NCI-H748 (cell line): ENCODE results near the gene NSUN6.
A peak's percentile ranks its signal among the peaks of the same experiment; 100 is the strongest.
"Not testable (repeated sequence)": the region's sequence is repeated elsewhere in the genome, so short reads cannot be mapped to it uniquely, and the experiment has no call there.

Source experiments
- DNase-seq: peaks from one replicate; lab custom pipeline; 2025; ENCODE audit not compliant: unreplicated experiment; lab: John Stamatoyannopoulos, UW

Gene NSUN6

GRCh38 chr10:18659819-18660535, 8.6 kb upstream of the NSUN6 start:
- DNase-seq = peak; percentile 79

GRCh38 chr10:18659125-18659818, 7.9 kb upstream of the NSUN6 start, which contains the start of gene ARL5B:
Gene ARL5B (plus strand): TSS chr10:18659431. CDS start chr10:18659638, 207 bp downstream.
- DNase-seq = peak; percentile 95

GRCh38 chr10:18658271-18659124, 7.1 kb upstream of the NSUN6 start:
- no peak for DNase-seq

- DNase-seq = no peak
Measured at GRCh38 chr10:18656724-18657123, 5.3 kb upstream of the NSUN6 start.

GRCh38 chr10:18653112-18653511, 1.7 kb upstream of the NSUN6 start:
- no peak for DNase-seq

- peak; percentile 3 for DNase-seq
Measured at GRCh38 chr10:18650404-18650997, 886 bp downstream of the NSUN6 start.

- DNase-seq = no peak
Measured at GRCh38 chr10:18649364-18649959, 1.9 kb downstream of the NSUN6 start.

- no peak for DNase-seq
Measured at GRCh38 chr10:18647945-18648344, 3.4 kb downstream of the NSUN6 start.

- DNase-seq = no peak
Measured at GRCh38 chr10:18647151-18647550, 4.2 kb downstream of the NSUN6 start.

- DNase-seq = not testable (repeated sequence)
Measured at GRCh38 chr10:18639719-18640118, 11.7 kb downstream of the NSUN6 start.

GRCh38 chr10:18637400-18637799, 14.0 kb downstream of the NSUN6 start:
- DNase-seq = not testable (repeated sequence)

GRCh38 chr10:18635995-18636394, 15.4 kb downstream of the NSUN6 start:
- no peak for DNase-seq

GRCh38 chr10:18632500-18632899, 18.9 kb downstream of the NSUN6 start:
- not testable (repeated sequence) for DNase-seq

GRCh38 chr10:18627452-18628018, 23.9 kb downstream of the NSUN6 start:
- peak; percentile 86 for DNase-seq

GRCh38 chr10:18625886-18626285, 25.5 kb downstream of the NSUN6 start:
- no peak for DNase-seq

GRCh38 chr10:18623671-18624070, 27.7 kb downstream of the NSUN6 start:
- not testable (repeated sequence) for DNase-seq

GRCh38 chr10:18620856-18621255, 30.5 kb downstream of the NSUN6 start:
- no peak for DNase-seq

GRCh38 chr10:18619016-18619415, 32.4 kb downstream of the NSUN6 start:
- DNase-seq = no peak

- DNase-seq = no peak
Measured at GRCh38 chr10:18616337-18616736, 35.0 kb downstream of the NSUN6 start.

- DNase-seq = no peak
Measured at GRCh38 chr10:18615618-18616017, 35.8 kb downstream of the NSUN6 start.
